Psoas muscle (tissue), 8 donors: Measurements from ENCODE around the gene DIRAS2. TPM values are rescaled to one million over a fixed set of nuclear protein-coding genes. Genes with fewer than 3 reads are reported as not detected.
A peak's percentile ranks its signal among the peaks of the same experiment; 100 is the strongest.

Experiments used
- ATAC-seq, 4 donors: fragments of 200-7000 bp; cut with Tn5 transposase; one replicate each; pipeline ENCODE4 v1.9.1; 2020; ENCODE audit warnings: moderate library complexity in 3 of 4, mild to moderate bottlenecking in 2 of 4
- DNase-seq, 2 donors: peaks; one replicate each; pipeline ENCODE4 v3.0.0-alpha.2; 2020
- H3K27ac ChIP-seq: fragments of 200-600 bp; one replicate; pipeline ENCODE4 v1.8.0; 2022
- H3K27me3 ChIP-seq, 3 donors: fragments of 200-600 bp in 1 of 3; one replicate each; pipeline versions ENCODE4 v1.6.1 to v1.8.0; 2013 to 2022; ENCODE audit warnings: low read length in 2 of 3, mild to moderate bottlenecking in 2 of 3, moderate library complexity in 1 of 3; ENCODE audit not compliant: insufficient read depth in 3 of 3
- H3K36me3 ChIP-seq, 2 donors: fragments of 200-600 bp in 1 of 2; one replicate each; pipeline versions ENCODE4 v1.6.1 to v1.8.0; 2013 to 2022; ENCODE audit warnings: low read depth in 1 of 2, mild to moderate bottlenecking in 1 of 2, moderate library complexity in 1 of 2; ENCODE audit not compliant: insufficient read depth in 1 of 2
- H3K4me1 ChIP-seq: fragments of 200-600 bp; one replicate; pipeline ENCODE4 v1.8.0; 2022
- H3K4me3 ChIP-seq: fragments of 200-600 bp; one replicate; pipeline ENCODE4 v1.8.0; 2022; ENCODE audit warnings: mild to moderate bottlenecking
- H3K9me3 ChIP-seq: fragments of 200-600 bp; one replicate; pipeline ENCODE4 v1.8.0; 2022
- WGBS, 3 donors: extraction: QIAGEN DNeasy Blood & Tissue Kit; methylation state at CpG; one replicate each; pipeline versions ENCODE4 v1.1.6 to v1.1.7; 2013; 5-methylcytosine and 5-hydroxymethylcytosine counted together
- intact Hi-C, 2 donors: fragments of 100-400 bp; cut with DNase I; formaldehyde crosslinking; loops; one replicate each; pipeline versions ENCODE4 v1.11.0 to v1.14.2; 2022
- polyA plus RNA-seq, 3 donors: library from polyadenylated mRNA; stranded (reverse); fragments of 200-250 nt; gene quantifications; one replicate each; pipeline ENCODE4 v1.2.3, GENCODE V29; 2013
- total RNA-seq, 4 donors: library from RNA; stranded (reverse); fragmentation: NEBNext Ultra II Directional in 2 of 4; extraction: Animal tissue kit (Norgen Biotek cat#: 25700) in 2 of 4; gene quantifications; one replicate each; pipeline versions ENCODE4 v1.2.1 to v1.2.4, GENCODE V29; 2021 to 2023
- TF ChIP-seq, protein P1 (sequence below): fragments of 200-600 bp; IDR thresholded peaks from one replicate; pipeline ENCODE4 v1.8.0; 2022; ENCODE audit warnings: antibody characterized with exemption
- donor health status: healthy with polysubstance abuse.
- donor health status: DM: no; HTN: no; CAD: no; lungs with moderate emphysema.
- donor health status: Bipolar disorder and iron deficiency.
- donor health status: healthy.
- donor health status: DM: yes; HTN: yes; CAD: no.
- donor health status: DM: no; HTN: no; CAD: no.
- donor health status: DM: no; HTN: no; CAD: no.
- donor health status: DM: yes; HTN: yes; CAD: no.

Gene DIRAS2
- total and polyA plus RNA-seq, 7 donors = 0.05 to 0.07 (median 0.06) TPM; not detected in 4

DNA sequence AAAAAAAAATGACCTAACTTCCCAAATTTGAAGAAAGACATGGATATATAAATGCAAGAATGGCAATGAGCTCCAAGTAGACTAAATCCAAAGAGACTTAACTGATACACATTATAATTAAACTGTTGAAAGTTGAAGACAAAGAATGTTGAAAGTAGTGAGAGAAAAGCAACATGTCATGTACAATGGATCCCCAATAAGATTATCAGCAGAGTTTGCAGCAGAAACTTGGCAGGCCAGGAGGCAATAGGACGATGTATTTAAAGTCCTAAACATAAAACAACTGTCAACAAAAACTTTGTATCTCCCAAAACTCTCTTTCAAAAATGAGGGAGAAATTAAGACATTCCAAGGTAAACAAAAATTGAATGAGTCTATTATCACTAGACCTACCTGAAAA is 8.6 kb upstream of the DIRAS2 start:
- ATAC-seq (no peak), DNase-seq (no peak)
- peaks cover 0 to 4% (median 3%) of the 10 kb centered on the region in 3 donors for H3K27me3 ChIP-seq
- intact Hi-C loops = no loop called here
- no peak overlapping the region for H3K27ac ChIP-seq
- H3K4me1 ChIP-seq = no peaks in the 10 kb centered on the region
- WGBS, 3 donors = 63 to 87% (median 77%) methylated on average over 1 of the region's 1 CpG
- H3K36me3 ChIP-seq = no peaks in the 10 kb centered on the region
- peaks cover 6% of the 10 kb centered on the region for H3K9me3 ChIP-seq
- H3K4me3 ChIP-seq = no peak overlapping the region
- TF ChIP-seq, protein P1, sequence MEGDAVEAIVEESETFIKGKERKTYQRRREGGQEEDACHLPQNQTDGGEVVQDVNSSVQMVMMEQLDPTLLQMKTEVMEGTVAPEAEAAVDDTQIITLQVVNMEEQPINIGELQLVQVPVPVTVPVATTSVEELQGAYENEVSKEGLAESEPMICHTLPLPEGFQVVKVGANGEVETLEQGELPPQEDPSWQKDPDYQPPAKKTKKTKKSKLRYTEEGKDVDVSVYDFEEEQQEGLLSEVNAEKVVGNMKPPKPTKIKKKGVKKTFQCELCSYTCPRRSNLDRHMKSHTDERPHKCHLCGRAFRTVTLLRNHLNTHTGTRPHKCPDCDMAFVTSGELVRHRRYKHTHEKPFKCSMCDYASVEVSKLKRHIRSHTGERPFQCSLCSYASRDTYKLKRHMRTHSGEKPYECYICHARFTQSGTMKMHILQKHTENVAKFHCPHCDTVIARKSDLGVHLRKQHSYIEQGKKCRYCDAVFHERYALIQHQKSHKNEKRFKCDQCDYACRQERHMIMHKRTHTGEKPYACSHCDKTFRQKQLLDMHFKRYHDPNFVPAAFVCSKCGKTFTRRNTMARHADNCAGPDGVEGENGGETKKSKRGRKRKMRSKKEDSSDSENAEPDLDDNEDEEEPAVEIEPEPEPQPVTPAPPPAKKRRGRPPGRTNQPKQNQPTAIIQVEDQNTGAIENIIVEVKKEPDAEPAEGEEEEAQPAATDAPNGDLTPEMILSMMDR = no peak

DNA sequence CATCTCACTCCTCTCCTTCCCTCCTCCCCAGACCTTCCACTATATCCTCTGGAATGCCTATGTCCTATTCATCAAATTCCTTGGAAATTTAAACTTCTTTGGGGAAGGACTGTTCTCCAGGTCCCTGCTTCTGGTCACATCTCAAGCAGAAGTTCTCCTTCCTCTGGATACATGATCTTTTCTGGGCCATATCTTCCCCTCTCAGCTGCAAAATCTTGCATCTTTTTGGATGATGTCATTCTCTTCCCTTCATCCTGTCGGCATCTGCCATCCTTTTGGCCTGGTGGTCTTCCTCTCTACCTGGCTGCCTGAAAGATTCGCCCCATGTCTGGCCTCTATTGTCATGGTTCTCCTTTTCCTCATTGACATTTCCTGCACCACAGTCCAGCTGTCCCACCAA is 5.2 kb upstream of the DIRAS2 start:
- Histone ChIP-seq H3K4me3 (no peak overlapping the region), H3K27ac (no peak overlapping the region), H3K27me3 (peaks cover 0 to 8% (median 4%) of the 10 kb centered on the region in 3 donors), H3K9me3 (peaks cover 6% of the 10 kb centered on the region), H3K4me1 (no peaks in the 10 kb centered on the region), H3K36me3 (no peaks in the 10 kb centered on the region)
- 71 to 85% (median 72%) methylated on average over 2 of the region's 2 CpGs for WGBS, 3 donors
- intact Hi-C loops = loop anchor here in 1 of 2 donors (10.0 kb wide), 1 partner anchor 1053 kb away; no protein-coding TSS in a partner anchor
- DNase-seq (no peak), ATAC-seq (no peak)
- TF ChIP-seq, protein P1 = no peak

DNA sequence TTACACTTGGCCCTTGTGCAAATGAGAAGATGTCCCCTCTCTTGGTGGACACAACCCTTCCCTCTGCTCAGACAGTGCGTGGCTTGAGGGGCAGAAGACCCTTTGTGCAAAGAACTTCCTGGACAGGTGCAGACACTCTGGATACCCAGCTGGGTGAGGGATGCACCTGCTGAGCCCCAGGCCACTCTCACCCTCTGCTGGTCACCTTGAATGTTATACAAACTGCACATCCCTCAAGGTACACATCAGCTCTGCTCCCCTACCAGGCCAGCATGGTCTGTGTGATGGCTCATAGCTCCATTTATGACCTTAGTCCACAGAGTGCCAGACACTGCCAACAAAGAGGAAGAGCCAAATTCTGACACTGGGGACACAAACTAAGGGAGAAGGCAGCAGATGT is 3.1 kb upstream of the DIRAS2 start:
- H3K4me3 ChIP-seq = no peak overlapping the region
- H3K9me3 ChIP-seq = peaks cover 5% of the 10 kb centered on the region
- H3K4me1 ChIP-seq = peaks cover 3% of the 10 kb centered on the region
- no peak overlapping the region for H3K27ac ChIP-seq
- no peak for DNase-seq
- peaks cover 0 to 25% (median 4%) of the 10 kb centered on the region in 3 donors for H3K27me3 ChIP-seq
- ATAC-seq = no peak
- intact Hi-C loops = loop anchor here in 1 of 2 donors (10.0 kb wide), 1 partner anchor 1051 kb away; no protein-coding TSS in a partner anchor
- TF ChIP-seq, protein P1 = no peak
- WGBS, 3 donors = 73 to 88% (median 82%) methylated on average over 1 of the region's 1 CpG
- H3K36me3 ChIP-seq = no peaks in the 10 kb centered on the region

DNA sequence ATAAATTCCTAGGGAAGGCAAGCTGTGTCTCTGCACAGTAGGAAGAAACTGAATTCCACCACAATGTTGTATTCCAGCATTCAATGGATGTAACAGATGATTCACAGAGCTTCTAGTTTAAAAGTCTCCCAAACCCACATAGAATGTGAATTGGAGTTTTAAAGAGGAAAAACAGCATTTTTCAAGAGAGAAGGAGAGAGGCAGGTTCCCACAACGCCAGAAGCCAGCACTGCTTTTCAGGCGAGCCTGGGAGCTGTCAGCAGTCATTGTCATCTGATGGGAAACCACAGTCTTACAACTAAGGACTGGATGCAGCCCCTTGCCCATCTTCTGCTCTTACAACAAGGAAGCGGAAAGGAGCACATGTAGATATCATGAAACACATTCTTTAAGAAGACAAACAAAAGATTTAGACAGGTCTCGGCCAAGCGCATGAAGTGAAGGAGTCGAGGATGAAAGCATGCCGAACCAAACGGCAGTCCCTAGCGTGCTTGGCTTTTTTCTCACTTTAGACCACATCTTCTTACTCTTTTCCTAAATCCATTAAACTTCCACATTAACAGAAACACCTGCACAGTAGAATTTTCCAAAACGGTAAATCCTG is 638 bp downstream of the DIRAS2 start:
- H3K27me3 ChIP-seq = peaks cover 0 to 29% (median 0%) of the 10 kb centered on the region in 3 donors
- intact Hi-C loops = loop anchor here in 1 of 2 donors (5.0 to 10.0 kb wide), 2 partner anchors 500 to 1047 kb away; no protein-coding TSS in a partner anchor

More for the DNA sequence above, 638 bp downstream of the DIRAS2 start:
- Histone ChIP-seq H3K36me3 (no peaks in the 10 kb centered on the region), H3K27ac (no peak overlapping the region), H3K4me3 (peak overlapping the region; percentile 65), H3K9me3 (no peaks in the 10 kb centered on the region), H3K4me1 (peaks cover 3% of the 10 kb centered on the region)
- no peak for DNase-seq
- no peak for ATAC-seq
- TF ChIP-seq, protein P1 = no peak
- WGBS, 3 donors = 17 to 21% (median 18%) methylated on average over 10 of the region's 10 CpGs
